ENCODE results near the gene GIMAP2.

Gene GIMAP2

GRCh38 chr7:150732786-150733481 is 47.4 kb downstream of the GIMAP2 start:
- Histone ChIP-seq H4K20me1 (ENCODE audit: insufficient read depth, low read length) (no peaks in the 10 kb centered on the region), H3K9ac (ENCODE audit: low read depth, low read length) (no peak overlapping the region), H3K27me3 (ENCODE audit: insufficient read depth, low read length, poor library complexity) (no peaks in the 10 kb centered on the region), H3K9me3 (ENCODE audit: insufficient read depth, low read length, severe bottlenecking) (peaks cover 8% of the 10 kb centered on the region), H3K4me2 (ENCODE audit: insufficient read depth, low read length) (no peak overlapping the region), H3K4me1 (ENCODE audit: insufficient read depth, low read length) (peaks cover 71% of the 10 kb centered on the region), H3K27ac (ENCODE audit: low read length) (peak overlapping the region; percentile 61), H3K4me3 (ENCODE audit: low read depth in 1 of 2, low read length in 2 of 2) (no peak overlapping the region), H3K36me3 (ENCODE audit: insufficient read depth, low read length) (peaks cover 5% of the 10 kb centered on the region; the same call in 1 of the 2 replicates), H2AFZ (ENCODE audit: low read depth, low read length) (no peak overlapping the region), H3K79me2 (ENCODE audit: insufficient read depth, low read length) (peaks cover 14% of the 10 kb centered on the region)
- ATAC-seq (ENCODE audit: insufficient read depth, low read depth) (no peak), DNase-seq (no peak)
- TF ChIP-seq, protein P1, sequence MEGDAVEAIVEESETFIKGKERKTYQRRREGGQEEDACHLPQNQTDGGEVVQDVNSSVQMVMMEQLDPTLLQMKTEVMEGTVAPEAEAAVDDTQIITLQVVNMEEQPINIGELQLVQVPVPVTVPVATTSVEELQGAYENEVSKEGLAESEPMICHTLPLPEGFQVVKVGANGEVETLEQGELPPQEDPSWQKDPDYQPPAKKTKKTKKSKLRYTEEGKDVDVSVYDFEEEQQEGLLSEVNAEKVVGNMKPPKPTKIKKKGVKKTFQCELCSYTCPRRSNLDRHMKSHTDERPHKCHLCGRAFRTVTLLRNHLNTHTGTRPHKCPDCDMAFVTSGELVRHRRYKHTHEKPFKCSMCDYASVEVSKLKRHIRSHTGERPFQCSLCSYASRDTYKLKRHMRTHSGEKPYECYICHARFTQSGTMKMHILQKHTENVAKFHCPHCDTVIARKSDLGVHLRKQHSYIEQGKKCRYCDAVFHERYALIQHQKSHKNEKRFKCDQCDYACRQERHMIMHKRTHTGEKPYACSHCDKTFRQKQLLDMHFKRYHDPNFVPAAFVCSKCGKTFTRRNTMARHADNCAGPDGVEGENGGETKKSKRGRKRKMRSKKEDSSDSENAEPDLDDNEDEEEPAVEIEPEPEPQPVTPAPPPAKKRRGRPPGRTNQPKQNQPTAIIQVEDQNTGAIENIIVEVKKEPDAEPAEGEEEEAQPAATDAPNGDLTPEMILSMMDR (IDR thresholded peaks at IDR 0.05; ENCODE audit: borderline replicate concordance, extremely low read depth, low read length, poor library complexity, severe bottlenecking): no peak
- no peak for TF ChIP-seq EZH2 (IDR thresholded peaks at IDR 0.05; ENCODE audit: borderline replicate concordance, low read depth, low read length, severe bottlenecking)

GRCh38 chr7:150733482-150734095 is 48.1 kb downstream of the GIMAP2 start:
- no peak for ATAC-seq (ENCODE audit: insufficient read depth, low read depth)

DNA sequence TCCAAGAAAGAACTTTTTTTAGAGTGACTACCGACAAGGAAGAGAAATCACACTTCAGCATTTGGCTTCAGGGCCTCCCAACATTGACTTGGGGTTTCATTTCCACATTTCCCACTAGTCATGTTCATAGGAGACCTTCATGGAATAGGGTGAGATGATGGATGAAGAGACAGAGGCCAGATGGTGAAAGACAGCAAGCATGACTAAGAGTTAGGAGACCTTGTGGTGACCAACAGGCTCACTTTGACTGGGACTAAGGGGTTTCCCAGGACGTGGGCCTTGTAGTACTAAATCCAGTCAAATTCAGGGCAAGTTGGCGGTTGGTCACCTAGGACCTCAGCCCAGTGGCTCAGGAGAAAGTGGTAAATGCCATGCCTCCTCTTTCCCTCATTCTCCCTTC is 48.7 kb downstream of the GIMAP2 start:
- Histone ChIP-seq H2AFZ (ENCODE audit: low read depth, low read length) (no peak overlapping the region), H3K27ac (ENCODE audit: low read length) (peak overlapping the region; percentile 4; the same call in 1 of the 2 replicates), H3K27me3 (ENCODE audit: insufficient read depth, low read length, poor library complexity) (no peaks in the 10 kb centered on the region), H3K4me2 (ENCODE audit: insufficient read depth, low read length) (no peak overlapping the region), H3K4me3 (ENCODE audit: low read depth in 1 of 2, low read length in 2 of 2) (no peak overlapping the region), H3K4me1 (ENCODE audit: insufficient read depth, low read length) (peaks cover 81% of the 10 kb centered on the region), H3K9ac (ENCODE audit: low read depth, low read length) (no peak overlapping the region), H3K36me3 (ENCODE audit: insufficient read depth, low read length) (peaks cover 18% of the 10 kb centered on the region; the same call in 1 of the 2 replicates), H4K20me1 (ENCODE audit: insufficient read depth, low read length) (no peaks in the 10 kb centered on the region), H3K79me2 (ENCODE audit: insufficient read depth, low read length) (peaks cover 27% of the 10 kb centered on the region), H3K9me3 (ENCODE audit: insufficient read depth, low read length, severe bottlenecking) (no peaks in the 10 kb centered on the region)
- DNase-seq (no peak), ATAC-seq (ENCODE audit: insufficient read depth, low read depth) (no peak)
- no peak for TF ChIP-seq EZH2 (IDR thresholded peaks at IDR 0.05; ENCODE audit: borderline replicate concordance, low read depth, low read length, severe bottlenecking)
- TF ChIP-seq, protein P1 (IDR thresholded peaks at IDR 0.05; ENCODE audit: borderline replicate concordance, extremely low read depth, low read length, poor library complexity, severe bottlenecking): no peak

More at GRCh38 chr7:150733482-150734095, 48.1 kb downstream of the GIMAP2 start:
- no peak for DNase-seq
- Histone ChIP-seq H3K79me2 (ENCODE audit: insufficient read depth, low read length) (peaks cover 20% of the 10 kb centered on the region), H3K4me3 (ENCODE audit: low read depth in 1 of 2, low read length in 2 of 2) (no peak overlapping the region), H3K36me3 (ENCODE audit: insufficient read depth, low read length) (peaks cover 11% of the 10 kb centered on the region; the same call in 1 of the 2 replicates), H3K9me3 (ENCODE audit: insufficient read depth, low read length, severe bottlenecking) (peaks cover 3% of the 10 kb centered on the region), H2AFZ (ENCODE audit: low read depth, low read length) (no peak overlapping the region), H4K20me1 (ENCODE audit: insufficient read depth, low read length) (no peaks in the 10 kb centered on the region), H3K4me2 (ENCODE audit: insufficient read depth, low read length) (no peak overlapping the region), H3K27ac (ENCODE audit: low read length) (peak overlapping the region; percentile 32; the same call in 1 of the 2 replicates), H3K9ac (ENCODE audit: low read depth, low read length) (no peak overlapping the region), H3K4me1 (ENCODE audit: insufficient read depth, low read length) (peaks cover 76% of the 10 kb centered on the region), H3K27me3 (ENCODE audit: insufficient read depth, low read length, poor library complexity) (no peaks in the 10 kb centered on the region)
- TF ChIP-seq, protein P1 (IDR thresholded peaks at IDR 0.05; ENCODE audit: borderline replicate concordance, extremely low read depth, low read length, poor library complexity, severe bottlenecking): no peak
- no peak for TF ChIP-seq EZH2 (IDR thresholded peaks at IDR 0.05; ENCODE audit: borderline replicate concordance, low read depth, low read length, severe bottlenecking)
